Hypothalamus (tissue), 51 donors: ENCODE measurements around the gene TCF3.
"Not testable (repeated sequence)": the region's sequence is repeated elsewhere in the genome, so short reads cannot be mapped to it uniquely, and the experiment has no call there.

Experiments used
- DNase-seq, 51 donors: peaks; one replicate each; lab custom pipeline; 2025; lab: John Stamatoyannopoulos, UW

The TCF3 gene

GRCh38 chr19:1654178-1654792 is 1.9 kb upstream of the TCF3 start:
- DNase-seq: no peak

- DNase-seq: peak in 2 of 51 donors; percentile 40 to 49
These were observed 849 bp upstream of the TCF3 start for GRCh38 chr19:1653300-1653628.

- peak in 5 of 51 donors; percentile 12 to 36 (median 29) for DNase-seq
These were observed 685 bp downstream of the TCF3 start for GRCh38 chr19:1651568-1652291.

- DNase-seq: no peak
These were observed 1.5 kb downstream of the TCF3 start for GRCh38 chr19:1650650-1651567.

GRCh38 chr19:1649706-1650649 is 2.4 kb downstream of the TCF3 start:
- no peak for DNase-seq

- DNase-seq: no peak
These were observed 3.4 kb downstream of the TCF3 start for GRCh38 chr19:1648920-1649541.

GRCh38 chr19:1648459-1648849 is 4.0 kb downstream of the TCF3 start:
- no peak for DNase-seq

GRCh38 chr19:1647501-1648458 is 4.6 kb downstream of the TCF3 start:
- DNase-seq: no peak

GRCh38 chr19:1646659-1647453 is 5.6 kb downstream of the TCF3 start:
- no peak for DNase-seq

- DNase-seq: no peak
These were observed 6.3 kb downstream of the TCF3 start for GRCh38 chr19:1646149-1646548.

GRCh38 chr19:1645299-1645698 is 7.1 kb downstream of the TCF3 start:
- no peak for DNase-seq

GRCh38 chr19:1644070-1644469 is 8.3 kb downstream of the TCF3 start:
- DNase-seq: no peak

GRCh38 chr19:1640893-1641448 is 11.4 kb downstream of the TCF3 start:
- not testable (repeated sequence) for DNase-seq

GRCh38 chr19:1636325-1637236 is 15.8 kb downstream of the TCF3 start:
- no peak for DNase-seq

GRCh38 chr19:1634938-1635243 is 17.5 kb downstream of the TCF3 start:
- DNase-seq: no peak

GRCh38 chr19:1634242-1634937 is 18.0 kb downstream of the TCF3 start:
- DNase-seq: no peak
